ENCODE measurements around the gene DAPP1.

DNA sequence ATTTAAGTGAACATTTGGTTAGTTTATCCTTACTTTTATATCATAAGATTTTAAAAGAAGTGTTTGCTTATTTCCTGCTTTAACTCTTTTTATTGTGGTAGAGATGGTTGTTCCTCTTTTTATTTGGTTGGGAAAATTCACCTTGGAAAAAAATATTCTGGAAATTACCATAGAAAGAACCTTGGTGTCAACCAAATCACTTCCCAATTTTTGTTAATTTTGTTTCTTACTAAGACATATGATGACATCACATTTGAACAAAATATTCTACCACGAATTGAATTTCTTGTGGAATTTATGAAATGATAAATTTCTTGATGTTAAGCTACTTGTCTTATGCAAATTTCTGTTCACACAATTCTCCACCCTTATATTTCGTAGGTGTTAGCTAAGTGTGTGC, 43.9 kb downstream of the DAPP1 start:
- TF ChIP-seq EP300 (IDR thresholded peaks at IDR 0.05) (no peak), POLR2AphosphoS5 (IDR thresholded peaks at IDR 0.05) (no peak)
- TF ChIP-seq, protein P1, sequence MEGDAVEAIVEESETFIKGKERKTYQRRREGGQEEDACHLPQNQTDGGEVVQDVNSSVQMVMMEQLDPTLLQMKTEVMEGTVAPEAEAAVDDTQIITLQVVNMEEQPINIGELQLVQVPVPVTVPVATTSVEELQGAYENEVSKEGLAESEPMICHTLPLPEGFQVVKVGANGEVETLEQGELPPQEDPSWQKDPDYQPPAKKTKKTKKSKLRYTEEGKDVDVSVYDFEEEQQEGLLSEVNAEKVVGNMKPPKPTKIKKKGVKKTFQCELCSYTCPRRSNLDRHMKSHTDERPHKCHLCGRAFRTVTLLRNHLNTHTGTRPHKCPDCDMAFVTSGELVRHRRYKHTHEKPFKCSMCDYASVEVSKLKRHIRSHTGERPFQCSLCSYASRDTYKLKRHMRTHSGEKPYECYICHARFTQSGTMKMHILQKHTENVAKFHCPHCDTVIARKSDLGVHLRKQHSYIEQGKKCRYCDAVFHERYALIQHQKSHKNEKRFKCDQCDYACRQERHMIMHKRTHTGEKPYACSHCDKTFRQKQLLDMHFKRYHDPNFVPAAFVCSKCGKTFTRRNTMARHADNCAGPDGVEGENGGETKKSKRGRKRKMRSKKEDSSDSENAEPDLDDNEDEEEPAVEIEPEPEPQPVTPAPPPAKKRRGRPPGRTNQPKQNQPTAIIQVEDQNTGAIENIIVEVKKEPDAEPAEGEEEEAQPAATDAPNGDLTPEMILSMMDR (IDR thresholded peaks at IDR 0.05): no peak

Measured in gastroesophageal sphincter (tissue), 3 donors.